NT2/D1 (cell line): ENCODE measurements around the gene ECI1.

ENCODE experiments used
- DNase-seq: peaks from one replicate; pipeline ENCODE4 v3.0.0-alpha.2; 2011; ENCODE audit warnings: low read depth, low spot score
- H3K27me3 ChIP-seq: 2 replicates; pipeline ENCODE4 v1.6.0; 2011; ENCODE audit warnings: mild to moderate bottlenecking; ENCODE audit not compliant: insufficient read length, insufficient read depth
- H3K36me3 ChIP-seq: 2 replicates; pipeline ENCODE4 v1.6.1; 2011; ENCODE audit warnings: mild to moderate bottlenecking, low read length, mixed read lengths; ENCODE audit not compliant: insufficient read depth, insufficient read length
- H3K4me1 ChIP-seq: 2 replicates; pipeline ENCODE4 v1.5.1; 2011; ENCODE audit not compliant: insufficient read depth, insufficient read length
- H3K4me3 ChIP-seq: 2 replicates; pipeline ENCODE4 v1.5.1; 2011; ENCODE audit warnings: low read depth; ENCODE audit not compliant: insufficient read length
- H3K9ac ChIP-seq: 2 replicates; pipeline ENCODE4 v1.6.0; 2011; ENCODE audit warnings: low read depth; ENCODE audit not compliant: insufficient read length
- H3K9me3 ChIP-seq: 2 replicates; pipeline ENCODE4 v1.5.1; 2011; ENCODE audit warnings: mild to moderate bottlenecking, low read length; ENCODE audit not compliant: insufficient read depth
- SUZ12 ChIP-seq: IDR thresholded peaks from 2 replicates; pipeline ENCODE4 v1.6.1; 2011; ENCODE audit not compliant: insufficient read length, insufficient read depth; ENCODE audit errors: extremely low read depth
- YY1 ChIP-seq: IDR thresholded peaks from 2 replicates; pipeline ENCODE4 v1.6.1; 2011; ENCODE audit not compliant: insufficient read length, insufficient read depth
- ZNF274 ChIP-seq: IDR thresholded peaks from 2 replicates; pipeline ENCODE4 v1.6.1; 2011; ENCODE audit warnings: mild to moderate bottlenecking, low read depth, low read length

The ECI1 gene

GRCh38 chr16:2233872-2234812 is 17.2 kb downstream of the ECI1 start:
- H3K27me3 ChIP-seq, result no peaks in the 10 kb centered on the region
- DNase-seq, result no peak
- no peak overlapping the region for H3K9ac ChIP-seq
- peaks cover 26% of the 10 kb centered on the region for H3K4me1 ChIP-seq
- TF ChIP-seq SUZ12 (no peak), ZNF274 (no peak), YY1 (no peak)
- H3K4me3 ChIP-seq, result no peak overlapping the region
- no peaks in the 10 kb centered on the region for H3K9me3 ChIP-seq
- peaks cover 84% of the 10 kb centered on the region for H3K36me3 ChIP-seq

GRCh38 chr16:2233046-2233775 is 18.2 kb downstream of the ECI1 start:
- Histone ChIP-seq H3K4me1 (peaks cover 22% of the 10 kb centered on the region), H3K9me3 (no peaks in the 10 kb centered on the region), H3K9ac (no peak overlapping the region), H3K27me3 (no peaks in the 10 kb centered on the region), H3K36me3 (peaks cover 88% of the 10 kb centered on the region), H3K4me3 (no peak overlapping the region)
- TF ChIP-seq YY1, result no peak
- no peak for TF ChIP-seq ZNF274
- no peak for TF ChIP-seq SUZ12
- no peak for DNase-seq

GRCh38 chr16:2232094-2232990 is 19.0 kb downstream of the ECI1 start:
- H3K4me3 ChIP-seq, result no peak overlapping the region
- no peak for TF ChIP-seq SUZ12
- TF ChIP-seq YY1, result no peak
- no peak for TF ChIP-seq ZNF274

GRCh38 chr16:2231016-2231931 is 20.1 kb downstream of the ECI1 start:
- TF ChIP-seq SUZ12, result no peak
- no peak for TF ChIP-seq ZNF274
- TF ChIP-seq YY1, result no peak
- no peak for DNase-seq

More at GRCh38 chr16:2232094-2232990, 19.0 kb downstream of the ECI1 start:
- Histone ChIP-seq H3K9ac (no peak overlapping the region), H3K36me3 (peaks cover 86% of the 10 kb centered on the region), H3K27me3 (no peaks in the 10 kb centered on the region), H3K4me1 (peaks cover 22% of the 10 kb centered on the region), H3K9me3 (no peaks in the 10 kb centered on the region)
- DNase-seq, result no peak

GRCh38 chr16:2230376-2230775 is 21.0 kb downstream of the ECI1 start:
- Histone ChIP-seq H3K27me3 (no peaks in the 10 kb centered on the region), H3K4me1 (peaks cover 15% of the 10 kb centered on the region), H3K36me3 (peaks cover 88% of the 10 kb centered on the region), H3K9me3 (no peaks in the 10 kb centered on the region), H3K9ac (no peak overlapping the region), H3K4me3 (no peak overlapping the region)
- no peak for DNase-seq
- TF ChIP-seq YY1 (no peak), SUZ12 (no peak), ZNF274 (no peak)

More at GRCh38 chr16:2231016-2231931, 20.1 kb downstream of the ECI1 start:
- peaks cover 92% of the 10 kb centered on the region for H3K36me3 ChIP-seq
- H3K4me3 ChIP-seq, result no peak overlapping the region
- H3K27me3 ChIP-seq, result no peaks in the 10 kb centered on the region
- no peak overlapping the region for H3K9ac ChIP-seq
- peaks cover 18% of the 10 kb centered on the region for H3K4me1 ChIP-seq
- H3K9me3 ChIP-seq, result no peaks in the 10 kb centered on the region
